NCI-H2029 (cell line): ENCODE data around the gene THBD.

Source experiments
- DNase-seq: peaks from one replicate; lab custom pipeline; 2025; lab: John Stamatoyannopoulos, UW

Gene THBD

GRCh38 chr20:23049201-23050075 lies at the start of gene THBD:
THBD (minus strand) TSS chr20:23049672; CDS start chr20:23049504, 168 bp downstream.
- DNase-seq = no peak

- no peak for DNase-seq
These were observed 48.4 kb upstream of the THBD start for GRCh38 chr20:23097636-23098580.

- no peak for DNase-seq
These were observed 47.6 kb upstream of the THBD start for GRCh38 chr20:23096986-23097520.

- no peak for DNase-seq
These were observed 46.6 kb upstream of the THBD start for GRCh38 chr20:23096097-23096496.

GRCh38 chr20:23095499-23095898 lies 46.0 kb upstream of the THBD start:
- no peak for DNase-seq

- DNase-seq = no peak
These were observed 45.5 kb upstream of the THBD start for GRCh38 chr20:23094927-23095326.

- no peak for DNase-seq
These were observed 44.9 kb upstream of the THBD start for GRCh38 chr20:23094213-23094896.

- DNase-seq = no peak
These were observed 44.1 kb upstream of the THBD start for GRCh38 chr20:23093613-23094012.

GRCh38 chr20:23092861-23093495 lies 43.5 kb upstream of the THBD start:
- DNase-seq = no peak

- peak; percentile 58 for DNase-seq
These were observed 42.9 kb upstream of the THBD start for GRCh38 chr20:23092384-23092756.

- no peak for DNase-seq
These were observed 42.4 kb upstream of the THBD start for GRCh38 chr20:23091721-23092383.

- no peak for DNase-seq
These were observed 41.4 kb upstream of the THBD start for GRCh38 chr20:23090878-23091277.

GRCh38 chr20:23090147-23090546 lies 40.7 kb upstream of the THBD start:
- no peak for DNase-seq

GRCh38 chr20:23088866-23089265 lies 39.4 kb upstream of the THBD start:
- no peak for DNase-seq

- no peak for DNase-seq
These were observed 38.2 kb upstream of the THBD start for GRCh38 chr20:23087587-23088251.

- DNase-seq = no peak
These were observed 37.5 kb upstream of the THBD start for GRCh38 chr20:23086931-23087411.

GRCh38 chr20:23086056-23086566 lies 36.6 kb upstream of the THBD start, which contains the start of gene CD93:
CD93 (minus strand) TSS chr20:23086324; CDS start chr20:23086192, 132 bp downstream.
- DNase-seq = no peak

GRCh38 chr20:23085436-23086055 lies 36.1 kb upstream of the THBD start:
- DNase-seq = no peak

- DNase-seq = no peak
These were observed 35.4 kb upstream of the THBD start for GRCh38 chr20:23084845-23085365.
